ENCODE results near the gene ZMYND8. TPM values are rescaled to one million over a fixed set of nuclear protein-coding genes. Genes with fewer than 3 reads are reported as not detected.

ZMYND8 gene
- total and polyA plus RNA-seq, 10 of the 15 experiments (the other 5 are each of a cell fraction or from before 2014, with no cell fraction given) = 12.9 to 54.8 (median 23.1) TPM

- TF ChIP-seq DPF2 (IDR thresholded peaks at IDR 0.05) (peak; percentile 74; the same call in 1 of the 2 replicates), POLR2AphosphoS2 (IDR thresholded peaks at IDR 0.05; ENCODE audit: low read depth, low read length) (no peak), ATF2 (IDR thresholded peaks at IDR 0.05; ENCODE audit: low read length) (peak; percentile 93), SIX5 (IDR thresholded peaks at IDR 0.05; ENCODE audit: low read depth, low read length, severe bottlenecking) (no peak), BACH1 (IDR thresholded peaks at IDR 0.05; ENCODE audit: borderline replicate concordance) (peak; percentile 84; the same call in 1 of the 2 replicates), CREM (IDR thresholded peaks at IDR 0.05; ENCODE audit: low read depth) (peak; percentile 85), IRF5 (IDR thresholded peaks at IDR 0.05; ENCODE audit: borderline replicate concordance) (no peak), NFYB (IDR thresholded peaks at IDR 0.05; ENCODE audit: insufficient read depth, low read depth, low read length) (no peak), SMAD1 (IDR thresholded peaks at IDR 0.05; ENCODE audit: low read depth, partially characterized antibody) (peak; percentile 63), YBX1 (IDR thresholded peaks at IDR 0.05) (no peak), CBFB (IDR thresholded peaks at IDR 0.05; ENCODE audit: low read depth) (peak; percentile 85), TBL1XR1 (IDR thresholded peaks at IDR 0.05; ENCODE audit: low read depth, low read length) (peak; percentile 71; the same call in 1 of the 2 replicates), RB1 (IDR thresholded peaks at IDR 0.05; ENCODE audit: borderline replicate concordance) (no peak), CHD1 (IDR thresholded peaks at IDR 0.05; ENCODE audit: low read depth, low read length) (no peak), SP1 (IDR thresholded peaks at IDR 0.05; ENCODE audit: low read depth, low read length) (peak; percentile 46), CEBPB (IDR thresholded peaks at IDR 0.05; ENCODE audit: borderline replicate concordance in 1 of 2, low read depth in 2 of 2, low read length in 2 of 2) (peak in 1 of 2 experiments; percentile 67; a peak in 1 of 4 replicates), ZBTB33 (IDR thresholded peaks at IDR 0.05) (no peak), NR2C1 (IDR thresholded peaks at IDR 0.05) (no peak), JUND (IDR thresholded peaks at IDR 0.05; ENCODE audit: low read depth, low read length) (peak; percentile 83), BCL3 (IDR thresholded peaks at IDR 0.05; ENCODE audit: borderline replicate concordance, insufficient read depth, low read depth, low read length, poor library complexity, severe bottlenecking) (peak; percentile 90)
Measured at GRCh38 chr20:47274401-47275108, 81.9 kb downstream of the ZMYND8 start (continued).

All from GM12878 (cell line).